Hepatocyte (in vitro differentiated cells): ENCODE measurements around the gene KRT85.

ENCODE experiments used
- CTCF ChIP-seq: fragments of 200-600 bp; sonication (generic); IDR thresholded peaks from 2 replicates; pipeline ENCODE4 v1.5.1; 2016; ENCODE audit warnings: antibody characterized with exemption, mild to moderate bottlenecking; ENCODE audit not compliant: poor library complexity
- EZH2 ChIP-seq: fragments of 200-600 bp; sonication (generic); IDR thresholded peaks from 2 replicates; pipeline ENCODE4 v1.6.1; 2016; ENCODE audit warnings: antibody characterized with exemption, mild to moderate bottlenecking, borderline replicate concordance

GRCh38 chr12:52333321-52333720 lies 34.0 kb downstream of the KRT85 start:
- TF ChIP-seq CTCF (no peak), EZH2 (no peak)
